Muscle of back (tissue), 11 donors: Measurements from ENCODE around the gene NCKAP5. TPM values are rescaled to one million over a fixed set of nuclear protein-coding genes. Genes with fewer than 3 reads are reported as not detected.

Experiments
- DNase-seq, 3 donors: peaks; one replicate each; pipeline versions ENCODE4 v3.0.0 to v3.0.0-alpha.2; 2013
- polyA plus RNA-seq, 10 donors: library from polyadenylated mRNA; unstranded; fragments of 120-200 nt; gene quantifications; one replicate each; pipeline ENCODE4 v1.2.1, GENCODE V29; 2013; ENCODE audit not compliant: insufficient read length in 10 of 10

Gene NCKAP5
- polyA plus RNA-seq, 10 donors: 3.3 to 8.8 (median 6.7) TPM

DNA sequence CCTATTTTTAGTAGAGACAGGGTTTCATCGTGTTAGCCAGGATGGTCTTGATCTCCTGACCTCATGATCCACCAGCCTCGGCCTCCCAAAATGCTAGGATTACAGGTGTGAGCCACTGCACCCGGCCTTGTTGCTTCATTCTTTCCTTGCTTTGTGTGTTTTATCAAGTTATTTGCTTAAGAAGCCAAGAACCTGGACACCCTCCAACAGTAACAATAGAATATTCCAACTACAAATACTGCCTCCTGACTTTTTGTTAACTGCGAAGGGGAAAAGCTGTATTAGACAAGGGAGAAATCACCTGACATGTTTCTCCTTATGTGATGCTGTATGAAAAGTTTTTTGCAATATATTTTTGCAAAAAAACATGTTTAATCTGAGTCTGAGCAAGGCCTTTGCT is 297.2 kb downstream of the NCKAP5 start:
- DNase-seq: no peak

DNA sequence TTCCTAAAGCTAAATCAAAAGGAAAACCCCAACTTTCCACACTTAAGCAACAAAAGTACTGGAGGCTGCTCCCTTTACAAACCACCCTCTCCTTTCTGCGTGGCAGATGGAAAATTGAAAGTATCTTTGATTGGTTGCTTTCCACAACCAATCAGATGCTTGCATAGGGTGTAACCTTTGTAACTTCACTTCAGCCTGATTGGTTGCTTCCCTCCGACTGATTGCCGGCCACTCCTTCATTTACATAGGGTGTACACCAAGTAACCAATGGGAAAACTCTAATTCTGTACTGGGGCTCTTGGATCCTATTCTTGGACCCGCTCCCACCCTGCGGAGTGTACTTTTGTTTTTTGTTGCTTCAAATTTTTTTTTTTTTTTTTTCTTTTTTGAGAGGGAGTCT is 297.7 kb downstream of the NCKAP5 start:
- DNase-seq: no peak

DNA sequence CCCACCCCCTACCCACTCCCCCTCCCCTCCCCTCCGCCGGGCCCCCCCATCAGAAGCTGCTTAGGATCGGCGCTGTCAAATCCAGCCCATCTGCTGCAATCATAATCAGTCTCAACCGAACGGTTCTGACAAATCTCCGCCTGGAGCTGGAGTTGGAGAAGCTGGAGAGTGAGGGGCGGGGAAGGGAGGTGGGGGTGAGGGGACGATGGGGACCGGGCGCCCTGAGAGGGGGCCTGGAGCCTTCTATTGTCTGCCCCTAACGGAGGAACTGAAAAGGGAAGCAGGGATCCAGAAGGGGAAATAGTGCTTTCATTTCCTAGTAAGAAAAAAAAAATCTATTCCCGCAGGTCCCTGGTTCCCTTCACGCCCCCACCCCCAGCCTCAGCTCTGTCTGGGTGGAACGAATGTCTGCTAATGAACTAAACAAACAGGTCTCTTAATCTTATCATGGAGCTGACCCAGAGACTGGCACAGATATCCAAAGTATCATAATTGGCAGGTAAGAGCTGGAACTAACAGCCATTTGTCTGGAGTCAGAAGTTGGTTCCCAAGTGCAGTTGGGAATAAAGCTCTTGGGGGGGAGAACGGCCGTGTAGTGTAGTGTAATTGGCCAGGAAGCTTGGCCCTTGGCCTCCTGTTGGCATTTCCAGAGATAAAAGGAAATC is 301.2 kb downstream of the NCKAP5 start:
- peak in 1 of 3 donors; percentile 42 for DNase-seq

GRCh38 chr2:133266041-133266925 is 302.0 kb downstream of the NCKAP5 start:
- peak in 1 of 3 donors; percentile 64 for DNase-seq

- DNase-seq: peak in 1 of 3 donors; percentile 33
Measured at GRCh38 chr2:133265432-133265949, 302.8 kb downstream of the NCKAP5 start.

GRCh38 chr2:133264989-133265401 is 303.3 kb downstream of the NCKAP5 start:
- DNase-seq: no peak

- no peak for DNase-seq
Measured at GRCh38 chr2:133262893-133263292, 305.4 kb downstream of the NCKAP5 start.

DNA sequence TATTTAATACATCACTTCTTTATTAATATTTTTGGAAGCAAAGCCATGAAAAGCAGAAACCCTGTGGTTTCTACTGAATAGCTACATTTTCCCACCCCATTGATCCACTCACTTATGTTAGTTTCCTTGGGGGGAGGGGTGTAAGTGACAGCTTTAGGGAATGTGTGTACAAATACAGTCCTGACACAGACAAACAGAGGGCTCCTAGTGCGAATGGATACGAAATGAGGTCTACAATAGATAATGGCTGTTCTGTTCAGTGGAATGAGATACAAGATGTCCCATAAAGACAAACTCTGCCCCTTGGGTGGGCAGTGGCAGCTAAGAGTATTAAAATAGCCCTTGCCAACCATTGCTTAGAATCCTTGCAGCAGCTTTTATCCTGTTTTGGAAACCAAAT is 312.9 kb downstream of the NCKAP5 start:
- DNase-seq: no peak

- no peak for DNase-seq
Measured at GRCh38 chr2:133253793-133254192, 314.5 kb downstream of the NCKAP5 start.

DNA sequence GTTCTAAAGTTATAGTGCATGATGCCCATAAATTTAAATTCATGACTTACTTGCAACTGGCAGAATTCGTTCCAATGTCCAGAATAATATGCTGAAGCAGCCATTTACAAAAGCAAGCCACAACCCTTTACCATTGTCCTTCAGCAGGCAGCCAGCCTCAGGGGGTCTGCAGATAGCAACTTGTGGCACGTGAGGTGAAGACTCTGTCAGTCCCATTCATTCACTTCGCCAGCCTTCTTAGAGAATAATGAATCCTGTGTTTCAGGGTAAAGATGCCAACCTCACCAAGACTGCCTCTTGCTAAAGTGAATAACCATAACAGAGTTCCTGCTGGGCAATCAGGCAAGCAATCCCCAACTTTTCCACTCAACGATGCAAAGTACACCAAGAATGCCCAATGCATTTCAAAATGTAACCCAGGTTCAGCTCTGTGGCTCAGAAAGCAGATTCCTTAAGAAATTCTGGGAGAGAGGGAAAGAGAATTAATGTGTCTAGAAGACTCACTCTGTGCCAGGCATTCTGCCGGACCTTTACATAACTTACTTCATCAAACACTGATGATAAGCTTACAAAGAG is 315.4 kb downstream of the NCKAP5 start:
- DNase-seq: no peak

DNA sequence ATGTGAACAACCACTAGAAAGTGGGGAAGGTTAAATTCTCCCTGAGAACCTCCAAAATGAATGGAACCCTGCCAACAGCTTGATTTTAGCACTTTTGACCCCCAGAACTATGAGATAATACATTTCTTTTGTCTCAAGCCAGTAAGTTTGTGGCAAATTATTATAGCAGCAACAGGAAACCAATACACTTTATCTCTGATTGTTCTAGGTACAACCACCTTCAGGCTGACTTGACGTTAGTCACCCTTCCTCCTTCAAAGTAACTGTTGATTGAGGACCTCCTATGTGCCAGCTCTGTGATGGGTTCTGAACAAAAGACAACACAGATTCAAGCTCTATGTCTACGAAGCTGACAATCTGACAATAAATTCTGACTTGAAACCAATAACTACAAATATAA is 318.9 kb downstream of the NCKAP5 start:
- no peak for DNase-seq

- no peak for DNase-seq
Measured at GRCh38 chr2:133248264-133248663, 320.0 kb downstream of the NCKAP5 start.

GRCh38 chr2:133247631-133248030 is 320.6 kb downstream of the NCKAP5 start:
- peak in 2 of 3 donors; percentile 46 to 69 for DNase-seq

- peak; percentile 23 to 66 (median 31) for DNase-seq
Measured at GRCh38 chr2:133241224-133241571, 327.1 kb downstream of the NCKAP5 start.

DNA sequence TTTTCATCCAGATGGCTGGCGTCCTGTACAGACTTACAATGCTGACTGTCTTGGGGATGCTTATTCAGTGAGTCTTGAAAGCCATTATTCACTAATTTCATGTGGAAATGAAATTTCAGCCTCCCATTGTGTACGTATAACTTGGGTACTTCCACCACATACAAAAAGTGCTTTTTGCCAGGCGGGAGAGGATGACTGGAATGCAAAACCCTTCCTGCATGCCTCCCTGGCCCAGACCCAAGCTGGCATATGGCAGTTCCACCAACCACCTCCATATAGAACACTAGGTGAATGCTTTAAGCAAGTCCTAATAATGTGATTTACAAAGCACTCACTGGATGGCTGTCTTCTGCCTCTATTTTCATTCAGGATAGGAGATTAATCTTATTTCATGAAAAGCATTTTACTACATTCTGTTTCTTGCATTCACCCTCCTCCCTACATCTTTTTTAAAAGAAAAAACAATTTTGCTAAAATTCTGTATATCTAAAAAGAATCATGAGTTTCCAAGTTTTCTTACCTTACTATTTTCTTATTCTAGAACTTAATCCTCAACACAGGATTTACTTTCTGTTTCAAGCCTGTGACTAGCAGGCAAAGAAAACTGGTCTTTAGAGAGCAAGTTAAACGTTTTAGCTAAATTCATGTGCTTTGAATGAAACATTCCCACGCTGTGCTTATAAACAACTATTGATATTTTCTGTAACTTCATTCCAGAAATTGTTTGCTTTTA is 327.6 kb downstream of the NCKAP5 start:
- peak in 1 of 3 donors; percentile 10 for DNase-seq

DNA sequence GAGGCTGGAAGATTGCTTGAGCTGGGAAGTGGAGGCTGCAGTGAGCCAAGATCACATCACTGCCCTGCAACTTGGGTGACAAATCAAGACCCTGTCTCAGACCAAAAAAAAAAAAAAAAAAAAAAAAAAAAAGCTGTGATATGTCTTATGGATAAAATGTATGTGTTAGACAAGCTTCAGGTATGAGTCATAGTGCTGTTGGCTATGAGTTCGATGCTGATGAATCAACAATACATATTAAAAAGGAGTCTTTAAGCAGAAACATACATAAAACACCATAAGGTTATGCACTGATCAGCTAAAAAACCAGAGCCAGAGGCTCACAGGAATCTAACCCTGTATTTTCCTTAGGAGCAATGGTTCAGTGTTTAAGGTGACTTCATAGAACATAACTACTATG is 332.3 kb downstream of the NCKAP5 start:
- peak in 1 of 3 donors; percentile 19 for DNase-seq

DNA sequence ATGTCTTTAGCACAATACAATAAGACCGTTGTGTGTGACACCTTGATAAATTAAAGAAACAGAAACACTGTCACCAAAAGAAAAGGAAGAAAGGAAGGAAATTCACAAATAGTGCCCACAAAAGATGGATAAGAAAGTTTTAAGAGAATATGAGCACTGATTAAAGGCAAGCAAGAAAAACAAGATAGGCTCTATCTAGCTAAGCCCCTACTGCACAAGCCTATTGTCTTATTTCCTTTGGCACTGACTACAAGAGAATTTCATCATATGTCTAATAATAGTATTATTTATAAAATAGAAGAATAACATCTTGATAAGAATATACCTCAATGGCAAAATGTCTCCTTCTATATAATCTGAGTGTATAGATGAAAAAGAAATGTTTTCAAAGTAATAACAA is 335.7 kb downstream of the NCKAP5 start:
- no peak for DNase-seq

- no peak for DNase-seq
Measured at GRCh38 chr2:133231264-133231663, 337.0 kb downstream of the NCKAP5 start.

- no peak for DNase-seq
Measured at GRCh38 chr2:133229974-133230373, 338.3 kb downstream of the NCKAP5 start.

- DNase-seq: no peak
Measured at GRCh38 chr2:133223226-133223625, 345.0 kb downstream of the NCKAP5 start.

- no peak for DNase-seq
Measured at GRCh38 chr2:133221398-133221797, 346.9 kb downstream of the NCKAP5 start.

GRCh38 chr2:133218204-133218603 is 350.1 kb downstream of the NCKAP5 start:
- no peak for DNase-seq
